Body of pancreas (tissue), 4 donors: ENCODE results near the gene MTMR1.

ENCODE experiments used
- POLR2A ChIP-seq, 3 donors: fragments of 450-650 bp; IDR thresholded peaks; one replicate each; pipeline ENCODE4 v1.6.1; 2016; ENCODE audit warnings: antibody characterized with exemption in 3 of 3, mild to moderate bottlenecking in 2 of 3
- TF ChIP-seq, protein P1 (sequence below), 7 experiments: fragments of 450-650 bp in 4 of 7; fragments of 200-600 bp in 3 of 7; sonication (generic) in 3 of 7; IDR thresholded peaks; one replicate each; pipeline ENCODE4 v1.5.1; 2016 to 2019; ENCODE audit warnings: antibody characterized with exemption in 7 of 7

DNA sequence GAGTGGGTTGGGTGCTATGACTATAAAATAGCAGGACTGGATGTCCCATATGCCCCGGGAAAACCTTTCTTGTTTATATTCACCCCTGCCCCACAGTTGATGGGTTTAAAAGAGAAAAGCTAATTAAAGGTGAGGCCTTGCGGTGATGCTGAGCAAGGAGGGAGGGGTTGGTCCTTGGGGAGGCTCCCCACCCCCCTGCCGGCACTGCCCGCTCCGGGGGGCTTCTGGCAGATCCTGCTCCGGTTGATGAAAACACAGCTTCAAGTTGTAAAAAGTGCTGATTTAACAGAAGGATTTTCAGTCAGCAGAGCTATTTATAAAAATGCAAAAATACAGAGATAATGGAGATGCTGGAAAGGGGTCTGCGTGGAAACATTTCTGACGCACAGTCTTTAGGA lies 68.6 kb downstream of the MTMR1 start:
- TF ChIP-seq, protein P1, sequence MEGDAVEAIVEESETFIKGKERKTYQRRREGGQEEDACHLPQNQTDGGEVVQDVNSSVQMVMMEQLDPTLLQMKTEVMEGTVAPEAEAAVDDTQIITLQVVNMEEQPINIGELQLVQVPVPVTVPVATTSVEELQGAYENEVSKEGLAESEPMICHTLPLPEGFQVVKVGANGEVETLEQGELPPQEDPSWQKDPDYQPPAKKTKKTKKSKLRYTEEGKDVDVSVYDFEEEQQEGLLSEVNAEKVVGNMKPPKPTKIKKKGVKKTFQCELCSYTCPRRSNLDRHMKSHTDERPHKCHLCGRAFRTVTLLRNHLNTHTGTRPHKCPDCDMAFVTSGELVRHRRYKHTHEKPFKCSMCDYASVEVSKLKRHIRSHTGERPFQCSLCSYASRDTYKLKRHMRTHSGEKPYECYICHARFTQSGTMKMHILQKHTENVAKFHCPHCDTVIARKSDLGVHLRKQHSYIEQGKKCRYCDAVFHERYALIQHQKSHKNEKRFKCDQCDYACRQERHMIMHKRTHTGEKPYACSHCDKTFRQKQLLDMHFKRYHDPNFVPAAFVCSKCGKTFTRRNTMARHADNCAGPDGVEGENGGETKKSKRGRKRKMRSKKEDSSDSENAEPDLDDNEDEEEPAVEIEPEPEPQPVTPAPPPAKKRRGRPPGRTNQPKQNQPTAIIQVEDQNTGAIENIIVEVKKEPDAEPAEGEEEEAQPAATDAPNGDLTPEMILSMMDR (IDR thresholded peaks at IDR 0.05) = no peak
- no peak for TF ChIP-seq POLR2A (IDR thresholded peaks at IDR 0.05)
